Activated T-cell treated with anti-CD3 and anti-CD28 coated beads, Interleukin-2, amount 50 U/mL, for 24 hours (primary cell): ENCODE results near the gene PLCB1.

Source experiments
- DNase-seq: peaks from one replicate; pipeline ENCODE4 v3.0.0-alpha.2; 2020
- H3K27ac Mint-ChIP-seq: 2 replicates; pipeline ENCODE4 v1.8.0; 2020; ENCODE audit warnings: mild to moderate bottlenecking, mixed read lengths
- H3K27me3 Mint-ChIP-seq: 2 replicates; pipeline ENCODE4 v1.8.0; 2020; ENCODE audit warnings: mixed read lengths
- H3K36me3 Mint-ChIP-seq: 2 replicates; pipeline ENCODE4 v1.8.0; 2020; ENCODE audit warnings: low read depth, mixed read lengths
- H3K4me1 Mint-ChIP-seq: 2 replicates; pipeline ENCODE4 v1.8.0; 2020; ENCODE audit warnings: low read depth, mixed read lengths
- H3K4me3 Mint-ChIP-seq: 2 replicates; pipeline ENCODE4 v1.8.0; 2020; ENCODE audit warnings: mild to moderate bottlenecking, moderate library complexity, mixed read lengths
- H3K9me3 Mint-ChIP-seq: 2 replicates; pipeline ENCODE4 v1.8.0; 2020; ENCODE audit warnings: mixed read lengths

Gene PLCB1

DNA sequence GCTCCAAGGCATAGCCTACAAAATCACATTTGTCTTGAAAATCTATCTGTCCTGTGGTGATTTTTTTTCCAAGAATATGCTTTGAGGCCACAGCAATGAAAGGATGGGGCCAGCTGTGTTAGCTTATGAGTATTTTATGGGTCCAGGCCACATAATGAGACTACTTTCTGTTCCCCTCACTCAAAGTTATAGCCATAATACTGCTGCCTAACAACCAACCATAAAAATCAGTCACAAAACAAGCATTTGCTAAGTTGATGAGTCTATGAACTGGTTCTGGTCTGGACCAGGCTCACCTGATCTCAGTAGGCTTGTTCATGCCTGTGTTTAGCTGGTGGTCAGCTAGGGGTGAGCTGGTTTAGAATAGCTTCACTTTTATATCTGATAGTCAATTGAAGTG, 744.3 kb downstream of the PLCB1 start:
- Mint-ChIP-seq H3K4me3 (no peak overlapping the region), H3K27ac (no peak overlapping the region), H3K9me3 (no peaks in the 10 kb centered on the region), H3K4me1 (no peaks in the 10 kb centered on the region), H3K36me3 (no peaks in the 10 kb centered on the region), H3K27me3 (no peaks in the 10 kb centered on the region)
- DNase-seq = no peak

- Mint-ChIP-seq H3K4me3 (no peak overlapping the region), H3K27ac (no peak overlapping the region), H3K36me3 (no peaks in the 10 kb centered on the region), H3K4me1 (no peaks in the 10 kb centered on the region), H3K27me3 (no peaks in the 10 kb centered on the region), H3K9me3 (no peaks in the 10 kb centered on the region)
- no peak for DNase-seq
Observed at GRCh38 chr20:8877294-8877693, 745.2 kb downstream of the PLCB1 start.

DNA sequence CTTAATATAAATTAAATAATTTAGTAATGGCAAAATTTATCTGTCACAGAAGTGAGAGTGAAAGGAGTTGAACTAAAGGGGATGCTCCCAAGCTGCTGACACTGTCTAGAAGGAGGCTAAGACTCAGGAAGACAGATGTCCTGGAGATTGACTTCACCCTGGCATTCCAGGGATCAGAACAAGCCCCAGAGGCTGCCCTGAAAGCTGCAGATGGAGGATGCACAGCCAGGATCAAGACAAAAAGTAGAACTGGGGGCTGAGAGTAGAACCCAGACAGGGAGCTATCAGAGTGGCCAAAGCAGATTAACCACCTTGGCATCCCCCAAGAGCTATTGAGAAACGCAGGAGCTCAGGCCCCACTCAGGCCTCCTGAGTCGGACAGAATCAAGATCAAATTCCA, 747.6 kb downstream of the PLCB1 start:
- H3K4me1 Mint-ChIP-seq = no peaks in the 10 kb centered on the region
- H3K4me3 Mint-ChIP-seq = no peak overlapping the region
- H3K27me3 Mint-ChIP-seq = no peaks in the 10 kb centered on the region
- H3K9me3 Mint-ChIP-seq = no peaks in the 10 kb centered on the region
- H3K27ac Mint-ChIP-seq = no peak overlapping the region
- no peak for DNase-seq
- H3K36me3 Mint-ChIP-seq = no peaks in the 10 kb centered on the region

GRCh38 chr20:8880085-8880853, 748.2 kb downstream of the PLCB1 start:
- no peaks in the 10 kb centered on the region for H3K36me3 Mint-ChIP-seq
- no peaks in the 10 kb centered on the region for H3K27me3 Mint-ChIP-seq
- H3K4me3 Mint-ChIP-seq = no peak overlapping the region
- DNase-seq = no peak
- H3K27ac Mint-ChIP-seq = no peak overlapping the region
- H3K4me1 Mint-ChIP-seq = no peaks in the 10 kb centered on the region
- H3K9me3 Mint-ChIP-seq = no peaks in the 10 kb centered on the region

DNA sequence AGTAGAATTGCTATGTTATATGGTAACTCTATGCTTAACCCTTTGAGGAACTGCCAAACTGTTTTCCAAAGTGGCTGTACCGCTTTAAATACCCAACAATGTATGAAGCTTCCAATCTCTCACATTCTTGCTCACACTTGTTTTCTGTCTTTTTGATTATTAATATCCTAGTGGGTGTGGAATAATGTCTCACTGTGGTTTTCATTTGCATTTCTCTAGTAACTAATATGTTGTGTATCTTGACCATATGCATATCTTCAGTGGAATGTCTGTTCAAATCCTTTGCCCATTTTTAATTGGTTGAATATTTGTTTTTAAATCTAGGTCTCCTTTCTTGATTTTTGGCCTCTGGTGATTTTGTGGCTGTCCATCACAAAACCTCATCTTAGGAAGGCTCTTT, 759.0 kb downstream of the PLCB1 start:
- Mint-ChIP-seq H3K9me3 (peaks cover 34% of the 10 kb centered on the region), H3K36me3 (no peaks in the 10 kb centered on the region), H3K4me3 (no peak overlapping the region), H3K4me1 (no peaks in the 10 kb centered on the region), H3K27me3 (no peaks in the 10 kb centered on the region), H3K27ac (no peak overlapping the region)
- DNase-seq = no peak

DNA sequence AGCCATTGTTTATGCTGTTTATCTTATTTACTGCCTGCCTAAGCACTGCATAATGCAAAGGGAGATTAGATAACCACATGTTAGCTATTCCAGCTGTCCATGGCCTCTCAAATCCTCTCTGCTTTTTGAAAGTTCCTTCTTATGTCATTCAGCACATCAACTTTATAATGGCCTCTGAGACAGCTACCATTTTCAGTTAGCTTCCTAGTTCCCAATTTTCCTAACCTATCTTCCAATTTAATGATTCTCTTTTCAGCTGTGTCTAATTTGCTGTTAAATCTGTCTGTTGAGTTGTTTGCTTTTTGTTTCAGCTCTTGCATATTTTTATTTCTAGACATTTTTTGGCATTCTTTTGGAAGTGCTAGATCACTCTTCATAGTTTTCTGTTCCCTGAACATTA, 763.4 kb downstream of the PLCB1 start:
- H3K9me3 Mint-ChIP-seq = peaks cover 39% of the 10 kb centered on the region
- no peak overlapping the region for H3K4me3 Mint-ChIP-seq

DNA sequence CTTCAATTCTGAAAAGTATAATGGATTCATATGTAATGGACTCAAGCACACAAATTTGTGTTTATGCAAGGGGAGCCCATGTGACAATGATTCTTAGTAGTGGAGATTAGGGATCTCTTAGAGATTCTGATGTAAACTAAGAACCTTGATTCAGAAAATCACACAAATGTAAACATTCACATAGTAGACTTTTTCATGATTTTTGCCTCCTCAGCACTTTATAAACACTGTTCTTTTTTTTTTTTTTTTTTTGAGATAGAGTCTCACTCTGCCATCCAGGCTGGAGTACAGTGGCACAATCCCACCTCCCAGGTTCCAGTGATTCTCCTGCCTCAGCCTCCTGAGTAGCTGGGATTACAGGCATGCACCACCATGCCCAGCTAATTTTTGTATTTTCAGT, 766.8 kb downstream of the PLCB1 start:
- H3K4me1 Mint-ChIP-seq = no peaks in the 10 kb centered on the region
- no peaks in the 10 kb centered on the region for H3K27me3 Mint-ChIP-seq
- H3K9me3 Mint-ChIP-seq = peaks cover 30% of the 10 kb centered on the region
- H3K36me3 Mint-ChIP-seq = no peaks in the 10 kb centered on the region
- DNase-seq = no peak
- no peak overlapping the region for H3K4me3 Mint-ChIP-seq
- no peak overlapping the region for H3K27ac Mint-ChIP-seq

More for the DNA sequence above, 763.4 kb downstream of the PLCB1 start:
- H3K27ac Mint-ChIP-seq = no peak overlapping the region
- H3K27me3 Mint-ChIP-seq = no peaks in the 10 kb centered on the region
- H3K4me1 Mint-ChIP-seq = no peaks in the 10 kb centered on the region
- DNase-seq = no peak
- H3K36me3 Mint-ChIP-seq = no peaks in the 10 kb centered on the region

DNA sequence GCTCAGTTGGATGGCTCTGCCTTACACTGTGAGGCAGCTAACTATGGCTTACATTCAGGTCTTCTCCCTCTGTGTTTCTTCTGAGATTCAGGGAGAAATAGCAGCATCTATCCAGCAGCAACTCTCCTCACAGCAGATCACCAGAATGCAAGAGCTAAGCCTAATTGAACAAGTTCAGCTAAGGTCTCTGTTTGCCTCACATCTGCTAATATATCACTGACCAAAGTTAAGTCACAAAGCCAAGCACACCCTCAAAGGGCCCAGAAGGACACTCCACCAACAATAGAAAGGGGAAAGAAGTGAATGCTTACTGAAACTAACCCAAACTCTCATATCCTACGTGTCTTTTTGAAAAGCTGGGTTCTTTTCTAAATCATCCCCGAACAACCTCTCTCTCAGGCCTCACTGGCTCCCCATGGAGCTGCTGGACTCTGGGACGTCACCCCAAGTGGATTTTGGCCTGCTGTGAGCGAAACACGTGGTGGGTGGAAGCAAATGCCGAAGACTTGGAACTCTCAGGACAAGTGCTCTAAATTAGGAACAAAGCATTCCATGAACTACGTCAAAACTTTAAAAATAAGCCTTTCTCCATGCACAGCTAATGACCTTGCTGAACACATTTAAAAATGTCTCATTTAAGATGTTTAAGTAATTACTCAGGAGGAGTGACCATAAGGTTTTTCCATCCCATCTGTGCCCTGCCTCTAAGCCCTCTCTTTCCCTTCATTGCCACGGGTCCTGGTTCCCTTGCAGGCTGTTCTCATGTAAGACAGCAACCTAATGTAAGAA, 769.4 kb downstream of the PLCB1 start:
- no peak overlapping the region for H3K4me3 Mint-ChIP-seq
- no peak for DNase-seq
- no peaks in the 10 kb centered on the region for H3K27me3 Mint-ChIP-seq
- no peaks in the 10 kb centered on the region for H3K36me3 Mint-ChIP-seq
- H3K9me3 Mint-ChIP-seq = peaks cover 7% of the 10 kb centered on the region
- no peak overlapping the region for H3K27ac Mint-ChIP-seq
- H3K4me1 Mint-ChIP-seq = no peaks in the 10 kb centered on the region

GRCh38 chr20:8903655-8904605, 771.9 kb downstream of the PLCB1 start:
- no peak for DNase-seq
- H3K4me1 Mint-ChIP-seq = no peaks in the 10 kb centered on the region
- H3K4me3 Mint-ChIP-seq = no peak overlapping the region
- no peaks in the 10 kb centered on the region for H3K27me3 Mint-ChIP-seq
- no peak overlapping the region for H3K27ac Mint-ChIP-seq
- H3K36me3 Mint-ChIP-seq = no peaks in the 10 kb centered on the region
- H3K9me3 Mint-ChIP-seq = peaks cover 3% of the 10 kb centered on the region

- Mint-ChIP-seq H3K4me3 (no peak overlapping the region), H3K36me3 (no peaks in the 10 kb centered on the region), H3K27ac (no peak overlapping the region), H3K9me3 (peaks cover 3% of the 10 kb centered on the region), H3K4me1 (no peaks in the 10 kb centered on the region), H3K27me3 (no peaks in the 10 kb centered on the region)
- no peak for DNase-seq
Observed at GRCh38 chr20:8909596-8909995, 777.5 kb downstream of the PLCB1 start.

GRCh38 chr20:8912096-8912495, 780.0 kb downstream of the PLCB1 start:
- H3K9me3 Mint-ChIP-seq = peaks cover 15% of the 10 kb centered on the region
- H3K27ac Mint-ChIP-seq = no peak overlapping the region

GRCh38 chr20:8912731-8913130, 780.7 kb downstream of the PLCB1 start:
- Mint-ChIP-seq H3K4me3 (no peak overlapping the region), H3K27ac (no peak overlapping the region), H3K9me3 (peaks cover 15% of the 10 kb centered on the region), H3K27me3 (no peaks in the 10 kb centered on the region), H3K36me3 (no peaks in the 10 kb centered on the region), H3K4me1 (no peaks in the 10 kb centered on the region)
- no peak for DNase-seq

More at GRCh38 chr20:8912096-8912495, 780.0 kb downstream of the PLCB1 start:
- Mint-ChIP-seq H3K4me1 (no peaks in the 10 kb centered on the region), H3K27me3 (no peaks in the 10 kb centered on the region), H3K36me3 (no peaks in the 10 kb centered on the region), H3K4me3 (no peak overlapping the region)
- no peak for DNase-seq

DNA sequence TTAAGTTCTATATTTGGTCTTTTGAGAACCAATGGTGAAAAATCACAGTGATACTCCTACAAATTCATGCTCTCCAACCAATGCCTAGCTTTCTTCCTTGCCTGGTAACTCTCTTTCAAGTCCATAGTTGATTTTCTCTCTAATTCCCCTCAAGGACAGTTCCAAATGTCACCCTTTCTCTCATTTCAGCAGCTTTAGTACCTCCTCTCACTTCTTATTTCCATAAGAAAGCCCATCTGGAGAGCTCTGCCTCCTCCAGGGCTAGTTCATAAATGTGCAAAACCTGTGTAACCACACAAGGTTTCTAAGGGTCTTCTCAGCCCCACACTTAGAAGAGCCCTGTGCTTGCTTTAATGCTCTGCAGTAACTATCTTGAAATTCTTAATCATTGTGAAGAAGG, 781.4 kb downstream of the PLCB1 start:
- peaks cover 15% of the 10 kb centered on the region for H3K9me3 Mint-ChIP-seq
- H3K27ac Mint-ChIP-seq = no peak overlapping the region
- no peaks in the 10 kb centered on the region for H3K4me1 Mint-ChIP-seq
- no peaks in the 10 kb centered on the region for H3K27me3 Mint-ChIP-seq
- H3K4me3 Mint-ChIP-seq = no peak overlapping the region
- H3K36me3 Mint-ChIP-seq = no peaks in the 10 kb centered on the region
- DNase-seq = no peak

DNA sequence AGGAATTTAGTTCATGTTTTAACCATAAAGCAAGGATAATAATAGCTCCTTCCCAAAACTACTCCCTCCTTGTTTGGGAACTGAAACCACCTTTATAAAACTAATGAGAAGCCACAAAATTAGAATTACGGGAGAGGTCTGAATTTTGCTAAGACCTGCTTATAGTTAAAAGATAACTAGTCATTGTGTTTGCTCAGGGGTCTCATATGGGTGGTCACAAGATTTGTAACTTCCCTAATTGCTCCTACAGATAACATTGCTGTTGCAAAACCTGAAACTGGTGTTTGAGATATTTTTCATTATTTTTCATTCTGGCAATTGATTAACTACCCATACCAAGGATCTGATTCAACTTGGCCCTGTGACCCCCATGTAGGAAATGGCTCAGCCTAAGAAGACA, 782.4 kb downstream of the PLCB1 start:
- Mint-ChIP-seq H3K9me3 (peaks cover 15% of the 10 kb centered on the region), H3K27me3 (no peaks in the 10 kb centered on the region), H3K4me3 (no peak overlapping the region), H3K36me3 (no peaks in the 10 kb centered on the region), H3K4me1 (no peaks in the 10 kb centered on the region), H3K27ac (no peak overlapping the region)
- no peak for DNase-seq
